CD14-positive monocyte (primary cell): ENCODE data around the gene PIM3. TPM values are rescaled to one million over a fixed set of nuclear protein-coding genes. Genes with fewer than 3 reads are reported as not detected.

Experiments used
- DNase-seq, 3 donors: peaks; one replicate each; pipeline ENCODE4 v3.0.0-alpha.2; 2011 to 2022
- H2AFZ ChIP-seq: 2 replicates; pipeline ENCODE4 v1.6.0; 2012; ENCODE audit warnings: mild to moderate bottlenecking, low read depth, low read length, inconsistent platforms; ENCODE audit not compliant: insufficient read depth, poor library complexity, severe bottlenecking
- H3K27ac ChIP-seq, 2 donors: 1 replicate in 1 of 2; 2 replicates in 1 of 2; pipeline ENCODE4 v1.5.1; 2012 to 2013; ENCODE audit warnings: low read length in 2 of 2, control low read depth in 1 of 2, inconsistent platforms in 1 of 2, low read depth in 1 of 2, mild to moderate bottlenecking in 1 of 2
- H3K27me3 ChIP-seq, 2 donors: one replicate each; pipeline versions ENCODE4 v1.6.0 to v1.6.1; 2011 to 2013; ENCODE audit warnings: low read length in 2 of 2; ENCODE audit not compliant: control insufficient read depth in 2 of 2, insufficient read depth in 2 of 2
- H3K36me3 ChIP-seq, 2 donors: replicated peaks in 1 of 2; 1 replicate in 1 of 2; 2 replicates in 1 of 2; pipeline versions ENCODE4 v1.5.1 to v1.6.1; 2012 to 2013; ENCODE audit warnings: low read length in 2 of 2, control low read depth in 1 of 2, inconsistent platforms in 1 of 2, mild to moderate bottlenecking in 1 of 2; ENCODE audit not compliant: insufficient read depth in 2 of 2, control insufficient read depth in 1 of 2
- H3K4me1 ChIP-seq, 2 donors: 1 replicate in 1 of 2; 2 replicates in 1 of 2; pipeline versions ENCODE4 v1.5.1 to v1.6.1; 2012 to 2013; ENCODE audit warnings: low read length in 2 of 2, control low read depth in 1 of 2, inconsistent platforms in 1 of 2, mild to moderate bottlenecking in 1 of 2, moderate library complexity in 1 of 2; ENCODE audit not compliant: insufficient read depth in 2 of 2, control insufficient read depth in 1 of 2
- H3K4me2 ChIP-seq: replicated peaks from 2 replicates; pipeline ENCODE3; 2012; ENCODE audit warnings: low read length, moderate library complexity, mild to moderate bottlenecking; ENCODE audit not compliant: poor library complexity, severe bottlenecking; ENCODE audit errors: extremely low read depth
- H3K4me3 ChIP-seq, 3 experiments: fragments of 200-600 bp in 1 of 3; sonication (generic) in 1 of 3; replicated peaks in 1 of 3; 1 replicate in 2 of 3; 2 replicates in 1 of 3; pipeline ENCODE4 v1.5.1; 2011 to 2013; ENCODE audit warnings: low read length in 3 of 3, mild to moderate bottlenecking in 3 of 3, control low read depth in 2 of 3, low read depth in 2 of 3, inconsistent platforms in 1 of 3, moderate library complexity in 1 of 3
- H3K79me2 ChIP-seq: 2 replicates; pipeline ENCODE4 v1.6.0; 2012; ENCODE audit warnings: mild to moderate bottlenecking, control low read depth, inconsistent platforms, low read length, moderate library complexity; ENCODE audit not compliant: insufficient read depth
- H3K9ac ChIP-seq: 2 replicates; pipeline ENCODE4 v1.6.0; 2017; ENCODE audit warnings: low read length, mild to moderate bottlenecking; ENCODE audit not compliant: insufficient read depth, poor library complexity, severe bottlenecking
- H3K9me3 ChIP-seq, 2 donors: replicated peaks in 1 of 2; 1 replicate in 1 of 2; 2 replicates in 1 of 2; pipeline versions ENCODE4 v1.5.1 to v1.6.1; 2012 to 2013; ENCODE audit warnings: low read length in 2 of 2, control low read depth in 1 of 2; ENCODE audit not compliant: control insufficient read depth in 1 of 2, insufficient read depth in 1 of 2
- H4K20me1 ChIP-seq: 2 replicates; pipeline ENCODE4 v1.6.0; 2012; ENCODE audit warnings: mild to moderate bottlenecking, low read length, control low read depth, moderate library complexity; ENCODE audit not compliant: insufficient read depth
- H3K27ac Mint-ChIP-seq, 7 donors: one replicate each; pipeline ENCODE4 v1.8.0; 2020; ENCODE audit warnings: mild to moderate bottlenecking in 7 of 7, mixed read lengths in 7 of 7, moderate library complexity in 6 of 7, inconsistent platforms in 2 of 7
- H3K27me3 Mint-ChIP-seq, 3 donors: one replicate each; pipeline ENCODE4 v1.8.0; 2021 to 2022; ENCODE audit warnings: low read depth in 3 of 3, mild to moderate bottlenecking in 3 of 3, mixed read lengths in 3 of 3, moderate library complexity in 3 of 3, inconsistent platforms in 1 of 3
- H3K36me3 Mint-ChIP-seq, 2 donors: one replicate each; pipeline ENCODE4 v1.8.0; 2020; ENCODE audit warnings: mixed read lengths in 2 of 2, inconsistent platforms in 1 of 2, mild to moderate bottlenecking in 1 of 2
- H3K4me1 Mint-ChIP-seq: one replicate; pipeline ENCODE4 v1.8.0; 2020; ENCODE audit warnings: mild to moderate bottlenecking, mixed read lengths
- H3K4me3 Mint-ChIP-seq, 2 donors: one replicate each; pipeline ENCODE4 v1.8.0; 2020; ENCODE audit warnings: mild to moderate bottlenecking in 2 of 2, mixed read lengths in 2 of 2, moderate library complexity in 1 of 2
- H3K9me3 Mint-ChIP-seq, 7 donors: one replicate each; pipeline ENCODE4 v1.8.0; 2020 to 2022; ENCODE audit warnings: mixed read lengths in 7 of 7, mild to moderate bottlenecking in 6 of 7, moderate library complexity in 6 of 7, inconsistent platforms in 2 of 7
- WGBS: methylation state at CpG from one replicate; pipeline ENCODE4 v1.1.5; 2013; ENCODE audit warnings: missing lambda C conversion rate; ENCODE audit not compliant: insufficient coverage; 5-methylcytosine and 5-hydroxymethylcytosine counted together
- intact Hi-C, 2 donors: fragments of 100-400 bp; cut with micrococcal nuclease; formaldehyde crosslinking; loops; one replicate each; pipeline versions ENCODE4 v1.15.0 to v1.15.1; 2023
- polyA plus RNA-seq, 3 donors: library from polyadenylated mRNA; depleted of rRNA in 1 of 3; unstranded in 2 of 3; stranded (reverse) in 1 of 3; fragments of 300-500 nt in 2 of 3; fragments of >200 nt in 1 of 3; fragmentation: Illumina TruSeq in 2 of 3; gene quantifications; 1 replicate in 2 of 3; 2 replicates in 1 of 3; pipeline ENCODE4 v1.2.3, GENCODE V29; 2012 to 2021
- TF ChIP-seq, protein P1 (sequence below): fragments of 200-600 bp; IDR thresholded peaks from one replicate; pipeline ENCODE4 v1.8.0; 2022; ENCODE audit warnings: antibody characterized with exemption, mild to moderate bottlenecking

The PIM3 gene
- polyA plus RNA-seq, 3 donors = 38.8 to 135 (median 40.4) TPM

DNA sequence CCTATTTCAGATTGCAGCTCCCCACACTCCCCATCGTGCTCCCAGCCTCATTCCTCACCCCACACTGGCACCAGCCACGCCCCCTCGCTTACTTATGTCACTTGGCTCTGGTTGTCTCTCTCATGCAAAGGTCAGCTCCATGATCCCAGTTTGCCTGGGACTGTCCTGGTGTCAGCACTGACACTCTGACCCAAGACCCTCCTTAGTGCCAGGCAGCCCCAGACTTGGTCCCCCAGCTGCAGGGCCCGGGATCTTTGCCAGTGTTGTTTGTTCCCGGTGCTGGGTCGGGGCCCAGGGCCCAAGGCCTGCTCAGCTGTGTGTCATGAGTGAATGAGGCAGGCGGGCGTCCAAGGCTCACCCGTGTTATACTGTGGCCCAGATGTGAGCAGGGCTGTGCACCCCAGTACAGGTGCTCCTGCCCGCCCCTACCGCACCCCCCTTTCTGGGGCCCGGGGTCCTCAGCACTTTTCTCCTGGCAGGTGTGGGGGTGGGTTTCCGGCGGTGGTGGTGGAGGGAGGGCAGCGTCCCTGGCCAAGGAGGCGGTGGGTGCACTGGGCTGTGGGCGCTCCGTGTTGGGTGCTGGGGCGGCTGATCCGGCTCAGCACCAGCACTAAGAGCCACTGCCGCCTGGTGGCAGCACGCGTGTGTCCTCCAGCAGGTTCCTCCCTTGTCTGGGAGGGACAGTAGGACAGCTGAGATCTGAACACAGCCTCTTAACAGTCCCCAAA lies 32.5 kb downstream of the PIM3 start:
- H3K4me3 ChIP-seq = no peak overlapping the region
- H3K27me3 ChIP-seq = no peaks in the 10 kb centered on the region
- WGBS = 42% methylated on average over 15 of the region's 23 CpGs
- TF ChIP-seq, protein P1, sequence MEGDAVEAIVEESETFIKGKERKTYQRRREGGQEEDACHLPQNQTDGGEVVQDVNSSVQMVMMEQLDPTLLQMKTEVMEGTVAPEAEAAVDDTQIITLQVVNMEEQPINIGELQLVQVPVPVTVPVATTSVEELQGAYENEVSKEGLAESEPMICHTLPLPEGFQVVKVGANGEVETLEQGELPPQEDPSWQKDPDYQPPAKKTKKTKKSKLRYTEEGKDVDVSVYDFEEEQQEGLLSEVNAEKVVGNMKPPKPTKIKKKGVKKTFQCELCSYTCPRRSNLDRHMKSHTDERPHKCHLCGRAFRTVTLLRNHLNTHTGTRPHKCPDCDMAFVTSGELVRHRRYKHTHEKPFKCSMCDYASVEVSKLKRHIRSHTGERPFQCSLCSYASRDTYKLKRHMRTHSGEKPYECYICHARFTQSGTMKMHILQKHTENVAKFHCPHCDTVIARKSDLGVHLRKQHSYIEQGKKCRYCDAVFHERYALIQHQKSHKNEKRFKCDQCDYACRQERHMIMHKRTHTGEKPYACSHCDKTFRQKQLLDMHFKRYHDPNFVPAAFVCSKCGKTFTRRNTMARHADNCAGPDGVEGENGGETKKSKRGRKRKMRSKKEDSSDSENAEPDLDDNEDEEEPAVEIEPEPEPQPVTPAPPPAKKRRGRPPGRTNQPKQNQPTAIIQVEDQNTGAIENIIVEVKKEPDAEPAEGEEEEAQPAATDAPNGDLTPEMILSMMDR = peak; percentile 78
- H2AFZ ChIP-seq = peak overlapping the region; percentile 31
- H3K9me3 ChIP-seq = peaks cover 12 to 20% of the 10 kb centered on the region in 2 donors
- H3K9ac ChIP-seq = no peak overlapping the region
- Mint-ChIP-seq H3K4me1 (peaks cover 6% of the 10 kb centered on the region), H3K36me3 (peaks cover 0 to 5% of the 10 kb centered on the region in 2 donors), H3K9me3 (peaks cover 13 to 33% (median 28%) of the 10 kb centered on the region in 7 donors), H3K27ac (peak overlapping the region in 1 of 7 donors; percentile 3), H3K27me3 (peaks cover 9 to 14% (median 10%) of the 10 kb centered on the region in 3 donors), H3K4me3 (no peak overlapping the region)
- no peaks in the 10 kb centered on the region for H4K20me1 ChIP-seq
- DNase-seq = peak; percentile 59 to 79 (median 76)
- H3K79me2 ChIP-seq = no peaks in the 10 kb centered on the region
- H3K4me1 ChIP-seq = no peaks in the 10 kb centered on the region
- H3K27ac ChIP-seq = no peak overlapping the region
- H3K4me2 ChIP-seq = no peak overlapping the region
- H3K36me3 ChIP-seq = no peaks in the 10 kb centered on the region
- intact Hi-C loops = loop anchor here in 1 of 2 donors (2.0 kb wide), 1 partner anchor 62 kb away; no protein-coding TSS in a partner anchor

DNA sequence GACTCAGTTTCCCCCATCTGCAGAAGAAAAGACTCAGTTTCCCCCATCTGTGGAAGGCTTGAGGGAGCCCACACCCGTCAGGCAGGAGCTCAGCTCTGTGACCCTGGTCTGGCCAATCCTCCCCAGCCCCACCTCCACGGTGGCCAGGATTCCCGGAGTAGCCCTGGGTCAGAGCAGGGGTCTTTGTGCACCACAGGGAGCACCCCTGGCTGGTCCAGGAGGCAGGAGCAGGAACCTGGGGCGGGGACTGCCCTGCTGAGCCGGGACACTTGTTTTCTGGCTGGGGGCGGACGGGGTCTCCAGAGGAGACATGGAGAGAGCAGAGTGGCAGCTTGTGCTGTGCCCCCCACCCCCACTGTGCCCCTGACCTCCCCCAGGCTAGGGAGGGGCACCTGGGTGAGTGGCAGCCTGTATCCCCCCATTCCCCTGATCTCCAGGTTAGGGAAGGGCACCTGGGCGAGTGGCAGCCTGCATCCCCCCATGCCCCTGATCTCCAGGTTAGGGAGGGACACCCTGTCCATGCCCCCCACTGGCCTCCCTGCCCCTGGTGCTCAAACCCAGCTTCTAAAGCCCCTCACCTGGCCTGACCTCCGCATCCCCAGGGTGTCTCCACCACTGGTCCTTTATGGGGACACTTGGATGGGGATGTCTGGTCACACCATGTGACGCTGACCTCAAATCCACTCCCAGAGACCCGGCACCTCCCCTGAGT lies 33.2 kb downstream of the PIM3 start:
- intact Hi-C loops = loop anchor here in 1 of 2 donors (2.0 kb wide), 1 partner anchor 63 kb away; no protein-coding TSS in a partner anchor
- no peaks in the 10 kb centered on the region for H3K36me3 ChIP-seq
- no peak for DNase-seq
- peaks cover 8 to 15% of the 10 kb centered on the region in 2 donors for H3K9me3 ChIP-seq
- H3K27me3 Mint-ChIP-seq = peaks cover 7 to 9% (median 8%) of the 10 kb centered on the region in 3 donors
- no peak overlapping the region for H3K27ac ChIP-seq
- H3K4me1 Mint-ChIP-seq = peaks cover 7% of the 10 kb centered on the region
- no peak overlapping the region for H3K4me3 Mint-ChIP-seq
- no peaks in the 10 kb centered on the region for H3K4me1 ChIP-seq
- TF ChIP-seq, protein P1 = no peak
- H2AFZ ChIP-seq = peak overlapping the region; percentile 31
- peaks cover 13 to 28% (median 25%) of the 10 kb centered on the region in 7 donors for H3K9me3 Mint-ChIP-seq
- H3K36me3 Mint-ChIP-seq = peaks cover 0 to 5% of the 10 kb centered on the region in 2 donors
- peak overlapping the region in 1 of 7 donors; percentile 3 for H3K27ac Mint-ChIP-seq
- no peak overlapping the region for H3K9ac ChIP-seq
- peaks cover 0 to under 1% of the 10 kb centered on the region in 2 donors for H3K27me3 ChIP-seq
- no peaks in the 10 kb centered on the region for H3K79me2 ChIP-seq
- H4K20me1 ChIP-seq = no peaks in the 10 kb centered on the region
- no peak overlapping the region for H3K4me3 ChIP-seq
- WGBS = 76% methylated on average over 7 of the region's 11 CpGs
- H3K4me2 ChIP-seq = no peak overlapping the region
